Esophagus squamous epithelium (tissue), 5 donors: Measurements from ENCODE around the gene INPP4B. TPM values are rescaled to one million over a fixed set of nuclear protein-coding genes. Genes with fewer than 3 reads are reported as not detected.

Experiments used
- DNase-seq: peaks from one replicate; lab custom pipeline; 2025; lab: John Stamatoyannopoulos, UW
- H3K27ac ChIP-seq, 4 donors: fragments of 200-600 bp; sonication (generic); one replicate each; pipeline ENCODE4 v1.5.1; 2016 to 2019; ENCODE audit warnings: mild to moderate bottlenecking in 1 of 4
- H3K27me3 ChIP-seq, 4 donors: fragments of 200-600 bp; sonication (generic); 1 replicate in 3 of 4; 2 replicates in 1 of 4; pipeline versions ENCODE4 v1.5.1 to v1.6.0; 2017 to 2021; ENCODE audit warnings: antibody characterized with exemption in 1 of 4
- H3K36me3 ChIP-seq, 3 donors: fragments of 200-600 bp; sonication (generic); one replicate each; pipeline ENCODE4 v1.5.1; 2016 to 2019
- H3K4me1 ChIP-seq, 3 donors: fragments of 200-600 bp; sonication (generic); one replicate each; pipeline ENCODE4 v1.5.1; 2017 to 2019
- H3K4me3 ChIP-seq, 4 donors: fragments of 200-600 bp; sonication (generic); 1 replicate in 3 of 4; 2 replicates in 1 of 4; pipeline ENCODE4 v1.5.1; 2016 to 2019; ENCODE audit warnings: mild to moderate bottlenecking in 2 of 4, moderate library complexity in 1 of 4
- H3K9me3 ChIP-seq, 3 donors: fragments of 200-600 bp; sonication (generic); one replicate each; pipeline ENCODE4 v1.5.1; 2016 to 2019
- POLR2A ChIP-seq, 4 donors: fragments of 450-650 bp; IDR thresholded peaks; one replicate each; pipeline ENCODE4 v1.6.1; 2017; ENCODE audit warnings: antibody characterized with exemption in 4 of 4, mild to moderate bottlenecking in 4 of 4, moderate library complexity in 3 of 4
- WGBS, 2 donors: methylation state at CpG; one replicate each; pipeline ENCODE4 v1.1.5; 2018; 5-methylcytosine and 5-hydroxymethylcytosine counted together
- intact Hi-C: fragments of 100-400 bp; cut with DNase I; formaldehyde crosslinking; loops from one replicate; pipeline ENCODE4 v1.15.0; 2022
- total RNA-seq, 4 donors: library from RNA; depleted of rRNA; stranded (reverse); fragments of >200 nt; gene quantifications; one replicate each; pipeline ENCODE4 v1.1.0, GENCODE V29; 2016
- TF ChIP-seq, protein P1 (sequence below), 6 experiments: fragments of 450-650 bp in 4 of 6; fragments of 200-600 bp in 2 of 6; sonication (generic) in 2 of 6; IDR thresholded peaks; one replicate each; pipeline ENCODE4 v1.5.1; 2016 to 2019; ENCODE audit warnings: antibody characterized with exemption in 6 of 6, mild to moderate bottlenecking in 4 of 6, moderate library complexity in 4 of 6
- donor health status: DM: yes; HTN: yes; CAD: no.

The INPP4B gene
- total RNA-seq, 4 donors from 2014 or later: 14.3 to 49.7 (median 21.3) TPM

DNA sequence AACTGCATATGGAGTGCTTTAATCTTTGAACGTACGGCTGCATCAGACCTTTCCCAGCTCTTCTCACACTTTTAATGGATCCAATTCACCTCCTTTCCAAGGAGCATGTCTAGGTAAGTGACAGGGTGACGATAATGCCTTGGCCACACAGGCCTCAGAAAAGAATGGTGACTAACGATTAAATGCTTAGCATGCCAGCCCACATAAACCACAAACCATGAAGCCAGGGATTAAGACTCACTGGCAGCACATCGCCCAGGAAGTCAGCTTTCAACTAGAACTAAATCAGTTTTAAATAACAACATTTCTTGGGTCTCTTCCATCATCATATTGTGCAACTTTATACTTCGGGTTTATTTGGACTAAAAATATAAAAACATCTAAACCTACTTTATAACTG, 28.7 kb downstream of the INPP4B start:
- 15 to 20% methylated on average over 6 of the region's 6 CpGs for WGBS, 2 donors
- Histone ChIP-seq H3K27ac (peak overlapping the region in 3 of 4 donors; percentile 14 to 26 (median 14)), H3K9me3 (no peaks in the 10 kb centered on the region), H3K4me1 (peaks cover 0 to 15% (median 6%) of the 10 kb centered on the region in 3 donors), H3K36me3 (no peaks in the 10 kb centered on the region), H3K27me3 (no peaks in the 10 kb centered on the region), H3K4me3 (peak overlapping the region in 1 of 4 donors; percentile 21)
- TF ChIP-seq, protein P1, sequence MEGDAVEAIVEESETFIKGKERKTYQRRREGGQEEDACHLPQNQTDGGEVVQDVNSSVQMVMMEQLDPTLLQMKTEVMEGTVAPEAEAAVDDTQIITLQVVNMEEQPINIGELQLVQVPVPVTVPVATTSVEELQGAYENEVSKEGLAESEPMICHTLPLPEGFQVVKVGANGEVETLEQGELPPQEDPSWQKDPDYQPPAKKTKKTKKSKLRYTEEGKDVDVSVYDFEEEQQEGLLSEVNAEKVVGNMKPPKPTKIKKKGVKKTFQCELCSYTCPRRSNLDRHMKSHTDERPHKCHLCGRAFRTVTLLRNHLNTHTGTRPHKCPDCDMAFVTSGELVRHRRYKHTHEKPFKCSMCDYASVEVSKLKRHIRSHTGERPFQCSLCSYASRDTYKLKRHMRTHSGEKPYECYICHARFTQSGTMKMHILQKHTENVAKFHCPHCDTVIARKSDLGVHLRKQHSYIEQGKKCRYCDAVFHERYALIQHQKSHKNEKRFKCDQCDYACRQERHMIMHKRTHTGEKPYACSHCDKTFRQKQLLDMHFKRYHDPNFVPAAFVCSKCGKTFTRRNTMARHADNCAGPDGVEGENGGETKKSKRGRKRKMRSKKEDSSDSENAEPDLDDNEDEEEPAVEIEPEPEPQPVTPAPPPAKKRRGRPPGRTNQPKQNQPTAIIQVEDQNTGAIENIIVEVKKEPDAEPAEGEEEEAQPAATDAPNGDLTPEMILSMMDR (IDR thresholded peaks at IDR 0.05): no peak
- no peak for TF ChIP-seq POLR2A (IDR thresholded peaks at IDR 0.05)
- no peak for DNase-seq
- intact Hi-C loops: no loop called here

DNA sequence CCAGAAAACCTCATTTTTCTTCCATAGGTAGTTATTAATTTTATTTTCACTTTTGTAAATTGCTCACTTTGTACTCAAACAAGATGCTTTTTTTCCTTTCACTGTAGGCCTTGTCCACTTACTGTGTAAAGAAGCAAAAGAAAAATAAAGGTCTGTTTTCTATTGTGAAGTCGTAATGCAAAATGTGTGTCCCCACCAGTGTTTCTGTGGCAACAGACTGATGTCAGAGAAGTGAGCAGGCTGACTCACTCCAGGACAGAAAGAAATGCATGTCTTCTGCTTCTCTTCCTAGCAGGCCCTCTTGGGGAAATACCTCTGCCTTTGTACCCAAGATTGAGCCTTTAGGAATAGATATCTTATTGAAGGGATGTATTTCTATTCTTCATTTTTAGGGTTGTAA, 30.3 kb downstream of the INPP4B start:
- intact Hi-C loops: no loop called here
- WGBS, 2 donors: 7 to 31% methylated on average over 1 of the region's 1 CpG
- H3K27ac ChIP-seq: no peak overlapping the region
- DNase-seq: no peak
- no peak overlapping the region for H3K4me3 ChIP-seq
- peaks cover 0 to 15% (median 6%) of the 10 kb centered on the region in 3 donors for H3K4me1 ChIP-seq
- no peaks in the 10 kb centered on the region for H3K9me3 ChIP-seq
- no peaks in the 10 kb centered on the region for H3K36me3 ChIP-seq
- H3K27me3 ChIP-seq: no peaks in the 10 kb centered on the region
- TF ChIP-seq POLR2A (IDR thresholded peaks at IDR 0.05): no peak
- TF ChIP-seq, protein P1 (IDR thresholded peaks at IDR 0.05): no peak

DNA sequence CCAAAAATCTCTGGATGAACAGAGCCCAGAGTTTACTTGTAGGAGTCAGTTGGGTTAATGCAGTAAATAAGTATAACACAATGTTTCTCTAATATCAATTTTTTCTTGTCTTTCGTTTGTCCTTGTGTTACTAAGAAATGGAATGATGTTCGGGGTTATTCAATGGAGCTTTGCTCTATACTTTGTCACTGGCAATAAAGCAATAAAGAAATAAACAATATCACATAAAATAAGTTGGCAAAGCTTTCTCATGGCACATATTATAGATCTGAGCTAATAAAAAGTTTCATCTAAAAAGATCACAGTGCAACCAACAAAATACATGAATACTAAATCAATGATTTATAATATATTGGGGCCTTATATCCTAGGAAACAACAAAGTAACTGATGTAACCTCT, 32.7 kb downstream of the INPP4B start:
- no peak for TF ChIP-seq POLR2A (IDR thresholded peaks at IDR 0.05)
- TF ChIP-seq, protein P1 (IDR thresholded peaks at IDR 0.05): no peak
- Histone ChIP-seq H3K27me3 (no peaks in the 10 kb centered on the region), H3K4me1 (peaks cover 0 to 15% (median 6%) of the 10 kb centered on the region in 3 donors), H3K36me3 (no peaks in the 10 kb centered on the region), H3K4me3 (no peak overlapping the region), H3K9me3 (no peaks in the 10 kb centered on the region), H3K27ac (no peak overlapping the region)
- no peak for DNase-seq
- WGBS, 2 donors: 80 to 88% methylated on average over 2 of the region's 2 CpGs
- intact Hi-C loops: no loop called here

DNA sequence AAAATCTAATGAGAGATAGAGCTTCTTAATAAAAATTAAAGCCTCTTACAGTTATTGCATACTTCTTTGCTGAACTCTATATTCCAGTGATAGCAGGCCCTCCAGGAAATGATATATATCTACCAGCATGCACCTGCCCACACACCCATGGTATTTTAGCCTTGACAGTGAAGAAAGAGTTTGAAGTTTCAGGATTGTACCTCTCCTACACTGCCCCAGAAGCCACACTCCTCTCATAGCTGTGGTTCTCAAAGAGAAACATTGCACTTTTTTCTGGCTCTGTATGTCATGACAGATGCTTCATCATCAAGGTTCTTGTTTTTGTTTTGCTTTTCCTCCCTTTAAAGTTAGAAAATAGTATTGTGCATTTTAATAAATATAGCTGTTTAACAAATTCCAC, 34.0 kb downstream of the INPP4B start:
- intact Hi-C loops: no loop called here
- Histone ChIP-seq H3K36me3 (no peaks in the 10 kb centered on the region), H3K4me3 (no peak overlapping the region), H3K9me3 (no peaks in the 10 kb centered on the region), H3K4me1 (peaks cover 0 to 2% (median 0%) of the 10 kb centered on the region in 3 donors), H3K27ac (no peak overlapping the region), H3K27me3 (no peaks in the 10 kb centered on the region)
- no peak for DNase-seq
- no peak for TF ChIP-seq POLR2A (IDR thresholded peaks at IDR 0.05)
- TF ChIP-seq, protein P1 (IDR thresholded peaks at IDR 0.05): no peak

DNA sequence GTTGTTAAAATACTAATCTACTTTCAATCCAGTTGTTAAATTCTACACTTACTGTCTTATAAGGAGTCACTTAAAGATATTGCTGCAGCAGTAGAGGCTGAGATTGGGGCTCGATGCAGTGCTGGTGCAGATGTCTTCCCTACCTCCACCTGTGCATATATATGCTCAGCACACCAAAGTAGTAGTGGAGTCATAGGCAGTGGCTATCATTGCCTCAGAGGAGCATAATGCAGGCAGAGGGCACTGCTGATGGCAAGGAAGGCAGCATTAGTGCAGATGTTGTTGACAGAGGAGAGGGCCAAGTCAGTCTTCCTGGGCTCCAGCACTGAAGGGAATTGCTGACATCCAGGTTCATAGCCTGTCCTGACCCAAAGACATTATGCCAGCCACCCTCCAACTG, 35.1 kb downstream of the INPP4B start:
- Histone ChIP-seq H3K36me3 (no peaks in the 10 kb centered on the region), H3K27me3 (no peaks in the 10 kb centered on the region), H3K4me1 (no peaks in the 10 kb centered on the region), H3K9me3 (no peaks in the 10 kb centered on the region), H3K27ac (no peak overlapping the region), H3K4me3 (no peak overlapping the region)
- DNase-seq: no peak
- TF ChIP-seq, protein P1 (IDR thresholded peaks at IDR 0.05): no peak
- no peak for TF ChIP-seq POLR2A (IDR thresholded peaks at IDR 0.05)
- 91 to 92% methylated on average over 1 of the region's 1 CpG for WGBS, 2 donors
- intact Hi-C loops: no loop called here
